Measurements from ENCODE around the gene SRF. TPM values are rescaled to one million over a fixed set of nuclear protein-coding genes. Genes with fewer than 3 reads are reported as not detected.
A peak's percentile ranks its signal among the peaks of the same experiment; 100 is the strongest.

The SRF gene
- total and polyA plus RNA-seq, 2 of the 4 experiments (the other 2 are of a cell fraction) = 20.6 to 56.3 TPM

GRCh38 chr6:43149265-43149664 lies 21.8 kb upstream of the SRF start:
- Histone ChIP-seq H2AFZ (replicated peaks; ENCODE audit: low read length, poor library complexity) (no peak overlapping the region), H4K91ac (ENCODE audit: insufficient read depth, low read depth, low read length) (no peak overlapping the region), H4K5ac (ENCODE audit: low read depth, low read length) (no peak overlapping the region), H3K27me3 (ENCODE audit: control insufficient read depth, insufficient read depth, low read length) (no peaks in the 10 kb centered on the region), H2AK5ac (ENCODE audit: low read depth, low read length) (no peak overlapping the region), H3K9me1 (ENCODE audit: insufficient read depth, low read length) (0 out of 2 replicates have a peak, but pooled peaks cover 3% of the 10 kb centered on the region), H3K79me1 (ENCODE audit: low read depth in 1 of 2, low read length in 2 of 2) (peaks cover 5 to 15% of the 10 kb centered on the region in 2 experiments; a peak in 2 of 4 replicates), H3K56ac (ENCODE audit: extremely low read depth, insufficient read depth, low read length) (no peak overlapping the region), H3K36me3 (ENCODE audit: control insufficient read depth, insufficient read depth, low read length) (peaks cover 45% of the 10 kb centered on the region), H4K8ac (ENCODE audit: low read depth in 2 of 2, low read length in 2 of 2) (peak overlapping the region in 1 of 2 experiments; percentile 9; a peak in 1 of 4 replicates), H2BK20ac (ENCODE audit: low read depth, low read length) (no peak overlapping the region), H3K4me2 (ENCODE audit: low read depth, low read length) (no peak overlapping the region), H2BK15ac (ENCODE audit: low read depth, low read length) (no peak overlapping the region), H3K4ac (ENCODE audit: low read depth, low read length) (peak overlapping the region; percentile 21; the same call in 1 of the 2 replicates), H3K14ac (replicated peaks; ENCODE audit: low read depth, low read length) (peak overlapping the region; percentile 81), H2AK9ac (replicated peaks; ENCODE audit: low read depth, low read length, poor library complexity) (no peak overlapping the region), H2BK5ac (ENCODE audit: low read depth, low read length, poor library complexity, severe bottlenecking) (no peak overlapping the region), H2BK120ac (ENCODE audit: low read depth, low read length) (no peak overlapping the region), H3K18ac (ENCODE audit: low read depth, low read length) (no peak overlapping the region), H4K20me1 (ENCODE audit: insufficient read depth, low read length) (peaks cover 6% of the 10 kb centered on the region; the same call in 1 of the 2 replicates), H3K9ac (ENCODE audit: low read depth, low read length) (no peak overlapping the region), H3K23ac (ENCODE audit: low read depth, low read length) (no peak overlapping the region), H3K9me3 (ENCODE audit: control insufficient read depth, insufficient read depth, low read length) (no peaks in the 10 kb centered on the region), H3K4me1 (ENCODE audit: control insufficient read depth, insufficient read depth, low read length) (peaks cover 4% of the 10 kb centered on the region), H3K27ac (ENCODE audit: insufficient read depth, low read length) (peak overlapping the region; percentile 13; the same call in 1 of the 2 replicates), H3K4me3 (ENCODE audit: insufficient read depth, low read depth, low read length) (no peak overlapping the region)
- CTCF ChIA-PET = interaction anchor here (0.6 to 0.7 kb wide), 4 partner anchors 21 to 337 kb away, joined by 3 to 5 read pairs (median 4); no protein-coding TSS in a partner anchor
- dilution Hi-C loops (cut with HindIII; ENCODE audit: low sequenced_read_pairs, unreplicated experiment) (no loop called here), in situ Hi-C loops (cut with MboI; ENCODE audit: low sequenced_read_pairs) (loop anchor here (10.0 kb wide), 1 partner anchor 244 kb away; no protein-coding TSS in a partner anchor), intact Hi-C loops (cut with micrococcal nuclease) (no loop called here)
- peak; percentile 82 for ATAC-seq (ENCODE audit: low read depth)
- peak; percentile 50 for DNase-seq
- no TSS peak for BruUV-seq (replicated peaks)
- TF ChIP-seq ELK1 (IDR thresholded peaks at IDR 0.05; ENCODE audit: borderline replicate concordance, low read depth, low read length) (no peak), RAD21 (IDR thresholded peaks at IDR 0.05; ENCODE audit: low read length) (no peak)
- WGBS, 2 experiments (ENCODE audit: extremely low coverage in 2 of 2, insufficient read length in 1 of 2) = 100% methylated on average over 1 of the region's 1 CpG; no CpG with 5 or more reads in 1 of the 2 experiments
- POLR2A ChIA-PET (ENCODE audit: unreplicated experiment) = interaction anchor here (0.7 kb wide), 1 partner anchor 90 kb away, joined by 3 read pairs; the partner anchor contains the start of genes KLC4 and MRPL2

All from IMR-90 (cell line).